MCF 10A (cell line): ENCODE measurements around the gene RAB31. TPM values are rescaled to one million over a fixed set of nuclear protein-coding genes. Genes with fewer than 3 reads are reported as not detected.
A peak's percentile ranks its signal among the peaks of the same experiment; 100 is the strongest.

Experiments
- BruUV-seq: library from RNA; stranded (reverse); fragments of 400-500 nt; replicated peaks from 2 replicates; lab custom pipeline; 2021; lab: Mats Ljungman, UMichigan
- CTCF ChIA-PET: fragments of 300-600 bp; sonication (Branson Sonifier 250); formaldehyde crosslinking; extraction: SDS; loops from one replicate; lab custom pipeline; 2021; ENCODE audit warnings: antibody characterized with exemption, inconsistent platforms; lab: Yijun Ruan, JAX
- POLR2A ChIA-PET: fragments of 300-600, 350-650 bp; sonication (Branson Sonifier 250); formaldehyde crosslinking; extraction: SDS; loops from one replicate; lab custom pipeline; 2020; ENCODE audit warnings: antibody characterized with exemption, inconsistent platforms; lab: Yijun Ruan, JAX
- DNase-seq: peaks from one replicate; pipeline ENCODE4 v3.0.0-alpha.2; 2018; ENCODE audit not compliant: unreplicated experiment
- H3K27ac Mint-ChIP-seq: one replicate; pipeline ENCODE4 v1.8.0; 2022; ENCODE audit warnings: mild to moderate bottlenecking, low read depth, mixed read lengths; ENCODE audit not compliant: unreplicated experiment
- H3K27me3 Mint-ChIP-seq: one replicate; pipeline ENCODE4 v1.8.0; 2022; ENCODE audit warnings: mixed read lengths; ENCODE audit not compliant: insufficient read depth, unreplicated experiment
- H3K36me3 Mint-ChIP-seq: one replicate; pipeline ENCODE4 v1.8.0; 2022; ENCODE audit warnings: mild to moderate bottlenecking, moderate library complexity, mixed read lengths; ENCODE audit not compliant: insufficient read depth, unreplicated experiment
- H3K4me1 Mint-ChIP-seq: one replicate; pipeline ENCODE4 v1.8.0; 2022; ENCODE audit warnings: mixed read lengths; ENCODE audit not compliant: insufficient read depth, unreplicated experiment
- H3K4me3 Mint-ChIP-seq: one replicate; pipeline ENCODE4 v1.8.0; 2022; ENCODE audit warnings: mild to moderate bottlenecking, moderate library complexity, mixed read lengths; ENCODE audit not compliant: unreplicated experiment
- H3K9me3 Mint-ChIP-seq: one replicate; pipeline ENCODE4 v1.8.0; 2022; ENCODE audit warnings: mixed read lengths; ENCODE audit not compliant: unreplicated experiment
- intact Hi-C: fragments of 100-400 bp; cut with micrococcal nuclease; formaldehyde crosslinking; loops from 2 replicates; pipeline ENCODE4 v1.14.1; 2022
- total RNA-seq: library from RNA; stranded (reverse); gene quantifications from 2 replicates; pipeline ENCODE4 v1.2.3, GENCODE V29; 2022
- TF ChIP-seq, protein P1 (sequence below): fragments of 200-600 bp; IDR thresholded peaks from one replicate; pipeline ENCODE4 v1.8.0; 2022; ENCODE audit warnings: antibody characterized with exemption, mild to moderate bottlenecking; ENCODE audit not compliant: unreplicated experiment

The RAB31 gene
- total RNA-seq, 1 experiment from 2014 or later: 6.1 TPM

DNA sequence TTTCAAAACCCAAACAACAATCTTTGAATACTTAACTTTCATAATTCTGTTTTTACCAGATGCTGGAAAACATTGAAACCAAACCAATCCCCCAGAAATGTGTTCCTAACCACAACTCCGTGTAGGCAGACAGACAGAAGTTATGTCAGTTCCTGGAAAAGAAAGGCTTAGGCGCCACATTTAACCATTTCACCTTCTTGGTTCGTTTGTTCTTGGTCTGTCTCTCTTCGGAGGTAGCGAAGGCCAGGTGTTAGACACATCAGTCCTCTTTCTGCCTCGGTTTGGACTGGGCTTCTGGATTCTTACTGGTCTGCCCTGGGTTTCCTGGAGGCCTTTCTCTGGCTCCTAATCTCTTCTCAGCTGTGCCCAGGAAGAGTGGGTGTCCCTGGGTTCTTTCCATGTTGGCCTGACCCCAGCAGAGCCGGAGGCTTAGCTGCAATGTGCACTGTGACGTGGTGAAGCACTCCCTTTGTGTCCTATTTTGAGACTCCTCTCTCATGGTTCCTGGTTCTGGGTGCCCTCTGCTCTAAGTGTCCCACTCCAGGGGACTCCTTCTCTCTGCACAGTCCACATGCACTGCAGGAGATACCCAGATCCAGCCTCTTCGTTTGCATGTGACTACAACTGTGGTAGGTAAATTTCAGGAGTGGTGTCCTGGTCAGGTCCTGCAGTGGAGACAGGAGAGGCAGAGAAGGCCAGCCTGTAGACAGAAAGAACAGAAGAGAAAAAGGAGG is 23.1 kb upstream of the RAB31 start:
- H3K36me3 Mint-ChIP-seq: no peaks in the 10 kb centered on the region
- no peaks in the 10 kb centered on the region for H3K27me3 Mint-ChIP-seq
- BruUV-seq: no TSS peak
- no peak overlapping the region for H3K4me3 Mint-ChIP-seq
- peak overlapping the region; percentile 59 for H3K27ac Mint-ChIP-seq
- ChIA-PET POLR2A (interaction anchor here (0.6 to 2.7 kb wide), 3 partner anchors 73 to 230 kb away, joined by 3 to 15 read pairs (median 7); partner anchors contain the start of gene VAPA), CTCF (interaction anchor here (0.6 to 3.6 kb wide), 10 partner anchors 12 to 613 kb away, joined by 3 to 30 read pairs (median 4); no protein-coding TSS in a partner anchor)
- no peaks in the 10 kb centered on the region for H3K9me3 Mint-ChIP-seq
- peak; percentile 59 for DNase-seq
- H3K4me1 Mint-ChIP-seq: peaks cover 11% of the 10 kb centered on the region
- TF ChIP-seq, protein P1, sequence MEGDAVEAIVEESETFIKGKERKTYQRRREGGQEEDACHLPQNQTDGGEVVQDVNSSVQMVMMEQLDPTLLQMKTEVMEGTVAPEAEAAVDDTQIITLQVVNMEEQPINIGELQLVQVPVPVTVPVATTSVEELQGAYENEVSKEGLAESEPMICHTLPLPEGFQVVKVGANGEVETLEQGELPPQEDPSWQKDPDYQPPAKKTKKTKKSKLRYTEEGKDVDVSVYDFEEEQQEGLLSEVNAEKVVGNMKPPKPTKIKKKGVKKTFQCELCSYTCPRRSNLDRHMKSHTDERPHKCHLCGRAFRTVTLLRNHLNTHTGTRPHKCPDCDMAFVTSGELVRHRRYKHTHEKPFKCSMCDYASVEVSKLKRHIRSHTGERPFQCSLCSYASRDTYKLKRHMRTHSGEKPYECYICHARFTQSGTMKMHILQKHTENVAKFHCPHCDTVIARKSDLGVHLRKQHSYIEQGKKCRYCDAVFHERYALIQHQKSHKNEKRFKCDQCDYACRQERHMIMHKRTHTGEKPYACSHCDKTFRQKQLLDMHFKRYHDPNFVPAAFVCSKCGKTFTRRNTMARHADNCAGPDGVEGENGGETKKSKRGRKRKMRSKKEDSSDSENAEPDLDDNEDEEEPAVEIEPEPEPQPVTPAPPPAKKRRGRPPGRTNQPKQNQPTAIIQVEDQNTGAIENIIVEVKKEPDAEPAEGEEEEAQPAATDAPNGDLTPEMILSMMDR: no peak
- intact Hi-C loops: loop anchor here (1.0 to 10.0 kb wide), 4 partner anchors 86 to 840 kb away; partner anchors contain the start of genes NAPG and VAPA

GRCh38 chr18:9685615-9685890 is 22.5 kb upstream of the RAB31 start:
- intact Hi-C loops: loop anchor here (10.0 kb wide), 2 partner anchors 229 to 839 kb away; partner anchors contain the start of genes NAPG and VAPA
- H3K4me3 Mint-ChIP-seq: no peak overlapping the region
- no peaks in the 10 kb centered on the region for H3K9me3 Mint-ChIP-seq
- peak overlapping the region; percentile 59 for H3K27ac Mint-ChIP-seq
- H3K4me1 Mint-ChIP-seq: peaks cover 11% of the 10 kb centered on the region
- no peaks in the 10 kb centered on the region for H3K27me3 Mint-ChIP-seq
- ChIA-PET POLR2A (interaction anchor here (0.6 kb wide), 1 partner anchor 230 kb away, joined by 3 read pairs; no protein-coding TSS in a partner anchor), CTCF (interaction anchor here (0.6 to 3.6 kb wide), 4 partner anchors 13 to 613 kb away, joined by 3 to 30 read pairs (median 5); no protein-coding TSS in a partner anchor)
- no TSS peak for BruUV-seq
- TF ChIP-seq, protein P1: no peak
- no peak for DNase-seq
- no peaks in the 10 kb centered on the region for H3K36me3 Mint-ChIP-seq

DNA sequence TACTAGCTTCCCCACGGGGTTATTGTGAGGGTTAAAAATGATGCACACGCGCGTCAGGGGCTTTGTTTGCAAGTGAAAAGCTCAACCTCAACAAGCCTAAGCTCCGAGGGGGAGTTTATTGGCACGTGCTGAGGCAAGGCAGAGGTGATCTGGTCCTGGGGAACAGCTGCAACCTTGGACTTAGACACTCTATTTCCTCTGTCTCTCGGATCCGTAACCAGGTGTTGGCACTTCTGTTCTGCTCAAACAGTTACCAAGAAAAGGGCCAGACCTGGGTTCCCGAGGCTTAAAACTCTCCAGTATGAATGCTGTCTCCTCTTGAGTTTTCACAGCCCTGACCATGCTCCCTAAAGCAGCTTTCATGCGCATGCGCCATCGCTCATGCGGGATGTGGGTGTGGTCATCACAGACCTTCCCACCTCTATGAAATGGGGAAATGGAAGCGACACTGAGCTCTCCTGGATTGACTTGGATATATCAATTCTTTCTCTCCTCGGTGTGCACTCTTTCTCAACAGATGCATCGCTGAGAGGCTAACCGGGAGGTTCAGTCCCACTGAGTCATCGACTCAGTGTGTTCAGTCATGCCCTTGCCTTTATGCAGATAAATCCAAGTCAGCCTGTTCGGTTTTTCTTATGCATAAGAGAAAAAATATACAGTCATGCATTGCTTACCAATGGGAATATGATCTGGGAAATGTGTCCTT is 19.9 kb upstream of the RAB31 start:
- no peak overlapping the region for H3K4me3 Mint-ChIP-seq
- no peaks in the 10 kb centered on the region for H3K36me3 Mint-ChIP-seq
- TF ChIP-seq, protein P1: no peak
- peaks cover 11% of the 10 kb centered on the region for H3K4me1 Mint-ChIP-seq
- H3K27ac Mint-ChIP-seq: no peak overlapping the region
- DNase-seq: peak; percentile 84
- POLR2A ChIA-PET: interaction anchor here (0.5 to 1.2 kb wide), 4 partner anchors 15 to 266 kb away, joined by 3 to 5 read pairs (median 3); no protein-coding TSS in a partner anchor
- H3K27me3 Mint-ChIP-seq: no peaks in the 10 kb centered on the region
- no TSS peak for BruUV-seq
- intact Hi-C loops: loop anchor here (10.0 kb wide), 2 partner anchors 227 to 837 kb away; partner anchors contain the start of genes NAPG and VAPA
- CTCF ChIA-PET: interaction anchor here (0.6 to 1.4 kb wide), 6 partner anchors 11 to 1712 kb away, joined by 3 to 4 read pairs (median 3); no protein-coding TSS in a partner anchor
- H3K9me3 Mint-ChIP-seq: no peaks in the 10 kb centered on the region
